OCI-LY1 (cell line): Measurements from ENCODE around the gene GMDS.

Experiments
- EZH2 ChIP-seq: fragments of 200-600 bp; sonication (generic), shearing (Covaris generic); IDR thresholded peaks from 2 replicates; pipeline ENCODE4 v1.8.0; 2017; ENCODE audit warnings: borderline replicate concordance, mixed run types, mild to moderate bottlenecking, antibody characterized with exemption, low read length, moderate library complexity, mixed read lengths
- TF ChIP-seq, protein P1 (sequence below): fragments of 200-600 bp; sonication (generic), shearing (Covaris generic); IDR thresholded peaks from 2 replicates; pipeline ENCODE4 v1.5.1; 2017; ENCODE audit warnings: mild to moderate bottlenecking, antibody characterized with exemption, low read length, moderate library complexity, mixed read lengths

DNA sequence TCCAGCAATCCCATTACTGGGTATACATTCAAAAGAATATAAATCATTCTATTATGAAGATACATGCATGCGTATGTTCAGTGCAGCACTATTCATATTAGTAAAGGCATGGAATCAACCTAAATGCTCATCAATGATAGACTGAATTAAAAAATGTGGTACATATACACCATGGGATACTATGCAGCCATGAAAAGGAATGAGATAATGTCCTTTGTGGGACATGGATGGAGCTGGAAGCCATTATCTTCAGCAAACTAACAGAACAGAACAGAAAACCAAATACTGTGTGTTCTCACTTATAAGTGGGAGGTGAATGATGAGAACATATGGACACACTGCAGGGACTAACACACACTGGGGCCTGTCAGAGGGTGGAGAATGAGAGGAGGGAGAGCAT, 261.6 kb downstream of the GMDS start:
- TF ChIP-seq, protein P1, sequence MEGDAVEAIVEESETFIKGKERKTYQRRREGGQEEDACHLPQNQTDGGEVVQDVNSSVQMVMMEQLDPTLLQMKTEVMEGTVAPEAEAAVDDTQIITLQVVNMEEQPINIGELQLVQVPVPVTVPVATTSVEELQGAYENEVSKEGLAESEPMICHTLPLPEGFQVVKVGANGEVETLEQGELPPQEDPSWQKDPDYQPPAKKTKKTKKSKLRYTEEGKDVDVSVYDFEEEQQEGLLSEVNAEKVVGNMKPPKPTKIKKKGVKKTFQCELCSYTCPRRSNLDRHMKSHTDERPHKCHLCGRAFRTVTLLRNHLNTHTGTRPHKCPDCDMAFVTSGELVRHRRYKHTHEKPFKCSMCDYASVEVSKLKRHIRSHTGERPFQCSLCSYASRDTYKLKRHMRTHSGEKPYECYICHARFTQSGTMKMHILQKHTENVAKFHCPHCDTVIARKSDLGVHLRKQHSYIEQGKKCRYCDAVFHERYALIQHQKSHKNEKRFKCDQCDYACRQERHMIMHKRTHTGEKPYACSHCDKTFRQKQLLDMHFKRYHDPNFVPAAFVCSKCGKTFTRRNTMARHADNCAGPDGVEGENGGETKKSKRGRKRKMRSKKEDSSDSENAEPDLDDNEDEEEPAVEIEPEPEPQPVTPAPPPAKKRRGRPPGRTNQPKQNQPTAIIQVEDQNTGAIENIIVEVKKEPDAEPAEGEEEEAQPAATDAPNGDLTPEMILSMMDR: no peak
- no peak for TF ChIP-seq EZH2
